ENCODE results near the gene ALOX15B. TPM values are rescaled to one million over a fixed set of nuclear protein-coding genes. Genes with fewer than 3 reads are reported as not detected.

Gene ALOX15B
- total RNA-seq, 1 donor from 2014 or later = not detected

DNA sequence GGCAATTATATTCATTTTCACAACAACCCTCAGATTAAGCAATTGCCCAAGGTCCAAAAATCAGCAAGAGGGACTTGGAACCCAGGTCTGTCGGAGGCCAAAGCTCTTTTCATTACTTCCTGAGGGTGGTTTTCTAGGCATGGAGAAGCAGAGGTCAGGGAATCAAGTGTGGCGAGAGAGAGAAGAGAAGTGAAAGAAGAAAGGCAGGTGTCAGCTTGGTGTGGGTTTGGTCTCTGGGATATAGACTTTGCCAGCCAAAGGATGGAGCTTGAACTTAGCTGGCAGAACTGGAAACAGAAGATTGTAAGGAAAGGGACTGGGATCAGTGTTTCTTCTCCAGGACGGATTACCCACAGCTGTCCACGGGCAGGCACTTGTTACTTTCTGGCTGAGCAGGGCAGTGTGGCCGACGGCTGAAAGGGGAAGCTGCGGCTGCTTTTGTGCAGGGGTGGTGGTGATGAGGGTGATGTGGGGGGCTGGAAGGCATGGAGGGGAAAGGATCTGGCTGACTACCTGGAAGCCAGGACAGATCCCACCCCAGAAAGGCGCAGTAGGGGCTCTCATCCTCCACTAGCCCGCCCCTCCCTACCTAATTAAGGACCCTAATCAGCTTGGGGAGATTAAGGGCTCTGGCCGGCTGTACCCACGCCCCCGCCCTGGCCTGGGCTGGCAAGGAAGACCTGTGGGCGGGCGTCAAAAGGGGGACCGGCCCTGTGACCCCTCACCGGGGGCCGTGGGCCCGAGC, 36.7 kb upstream of the ALOX15B start, which contains the start of gene GUCY2D:
Gene GUCY2D (plus strand): TSS at position 640 of the 745 bp plus-strand sequence. CDS start 433 bp downstream, outside the sequence.
- peaks cover 43% of the 10 kb centered on the region for H3K27me3 ChIP-seq (ENCODE audit: insufficient read depth, low read length)
- no peak within 1 kb of the TSS for H3K27ac ChIP-seq (ENCODE audit: low read depth, low read length)
- peaks cover 5% of the 10 kb centered on the region for H3K9me3 Mint-ChIP-seq (ENCODE audit: unreplicated experiment)
- peaks cover 11% of the 10 kb centered on the region for H3K4me1 ChIP-seq (ENCODE audit: insufficient read depth, low read length)
- H3K4me3 ChIP-seq (ENCODE audit: insufficient read depth, low read depth, low read length) = no peak within 1 kb of the TSS
- DNase-seq (ENCODE audit: low read depth) = no peak
- peak within 1 kb of the TSS; percentile 46 for H3K4me2 ChIP-seq (ENCODE audit: low read length)
- FAIRE-seq = no peak
- H3K4me1 Mint-ChIP-seq (ENCODE audit: low read depth, unreplicated experiment) = peaks cover 2% of the 10 kb centered on the region
- H3K9me3 ChIP-seq (ENCODE audit: insufficient read depth, low read depth, low read length) = peaks cover 5% of the 10 kb centered on the region
- H3K9ac ChIP-seq (ENCODE audit: low read length) = no peak within 1 kb of the TSS
- no peaks in the 10 kb centered on the region for H4K20me1 ChIP-seq (ENCODE audit: insufficient read depth, low read length)
- H3K27me3 Mint-ChIP-seq (ENCODE audit: low read depth, unreplicated experiment) = peaks cover 42% of the 10 kb centered on the region
- no peak within 1 kb of the TSS for H3K4me3 Mint-ChIP-seq (ENCODE audit: unreplicated experiment)
- no peaks in the 10 kb centered on the region for H3K36me3 ChIP-seq (ENCODE audit: insufficient read depth, low read length)
- H3K79me2 ChIP-seq (ENCODE audit: insufficient read depth, low read length) = no peaks in the 10 kb centered on the region
- TF ChIP-seq, protein P1, sequence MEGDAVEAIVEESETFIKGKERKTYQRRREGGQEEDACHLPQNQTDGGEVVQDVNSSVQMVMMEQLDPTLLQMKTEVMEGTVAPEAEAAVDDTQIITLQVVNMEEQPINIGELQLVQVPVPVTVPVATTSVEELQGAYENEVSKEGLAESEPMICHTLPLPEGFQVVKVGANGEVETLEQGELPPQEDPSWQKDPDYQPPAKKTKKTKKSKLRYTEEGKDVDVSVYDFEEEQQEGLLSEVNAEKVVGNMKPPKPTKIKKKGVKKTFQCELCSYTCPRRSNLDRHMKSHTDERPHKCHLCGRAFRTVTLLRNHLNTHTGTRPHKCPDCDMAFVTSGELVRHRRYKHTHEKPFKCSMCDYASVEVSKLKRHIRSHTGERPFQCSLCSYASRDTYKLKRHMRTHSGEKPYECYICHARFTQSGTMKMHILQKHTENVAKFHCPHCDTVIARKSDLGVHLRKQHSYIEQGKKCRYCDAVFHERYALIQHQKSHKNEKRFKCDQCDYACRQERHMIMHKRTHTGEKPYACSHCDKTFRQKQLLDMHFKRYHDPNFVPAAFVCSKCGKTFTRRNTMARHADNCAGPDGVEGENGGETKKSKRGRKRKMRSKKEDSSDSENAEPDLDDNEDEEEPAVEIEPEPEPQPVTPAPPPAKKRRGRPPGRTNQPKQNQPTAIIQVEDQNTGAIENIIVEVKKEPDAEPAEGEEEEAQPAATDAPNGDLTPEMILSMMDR (IDR thresholded peaks at IDR 0.05; ENCODE audit: insufficient read depth, low read depth, low read length) = no peak
- peak; percentile 63 for TF ChIP-seq EZH2 (IDR thresholded peaks at IDR 0.05; ENCODE audit: insufficient read depth, low read length)
- H3K27ac Mint-ChIP-seq (ENCODE audit: unreplicated experiment) = no peak within 1 kb of the TSS
- H2AFZ ChIP-seq (ENCODE audit: low read depth, low read length) = peak within 1 kb of the TSS; percentile 63
- H3K36me3 Mint-ChIP-seq (ENCODE audit: low read depth, unreplicated experiment) = no peaks in the 10 kb centered on the region

GRCh38 chr17:8002721-8003593, 35.9 kb upstream of the ALOX15B start:
- Mint-ChIP-seq H3K4me1 (ENCODE audit: low read depth, unreplicated experiment) (peaks cover 2% of the 10 kb centered on the region), H3K36me3 (ENCODE audit: low read depth, unreplicated experiment) (no peaks in the 10 kb centered on the region), H3K9me3 (ENCODE audit: unreplicated experiment) (peaks cover 5% of the 10 kb centered on the region), H3K27ac (ENCODE audit: unreplicated experiment) (no peak overlapping the region), H3K4me3 (ENCODE audit: unreplicated experiment) (no peak overlapping the region), H3K27me3 (ENCODE audit: low read depth, unreplicated experiment) (peaks cover 48% of the 10 kb centered on the region)
- FAIRE-seq (no peak), DNase-seq (ENCODE audit: low read depth) (no peak)
- H4K20me1 ChIP-seq (ENCODE audit: insufficient read depth, low read length) = no peaks in the 10 kb centered on the region
- TF ChIP-seq EZH2 (IDR thresholded peaks at IDR 0.05; ENCODE audit: insufficient read depth, low read length) = peak; percentile 87
- TF ChIP-seq, protein P1 (IDR thresholded peaks at IDR 0.05; ENCODE audit: insufficient read depth, low read depth, low read length) = no peak
- no peak overlapping the region for H3K4me3 ChIP-seq (ENCODE audit: insufficient read depth, low read depth, low read length)
- H3K9me3 ChIP-seq (ENCODE audit: insufficient read depth, low read depth, low read length) = peaks cover 5% of the 10 kb centered on the region
- H3K4me1 ChIP-seq (ENCODE audit: insufficient read depth, low read length) = peaks cover 11% of the 10 kb centered on the region
- peak overlapping the region; percentile 63 for H2AFZ ChIP-seq (ENCODE audit: low read depth, low read length)
- no peak overlapping the region for H3K9ac ChIP-seq (ENCODE audit: low read length)
- H3K79me2 ChIP-seq (ENCODE audit: insufficient read depth, low read length) = no peaks in the 10 kb centered on the region
- no peak overlapping the region for H3K27ac ChIP-seq (ENCODE audit: low read depth, low read length)
- H3K36me3 ChIP-seq (ENCODE audit: insufficient read depth, low read length) = no peaks in the 10 kb centered on the region
- H3K27me3 ChIP-seq (ENCODE audit: insufficient read depth, low read length) = peaks cover 43% of the 10 kb centered on the region
- peak overlapping the region; percentile 46 for H3K4me2 ChIP-seq (ENCODE audit: low read length)

Measured in astrocyte (in vitro differentiated cells and primary cell).